GM19463 (cell line): Measurements from ENCODE around the gene KCNQ1.
"Not testable (repeated sequence)": the region's sequence is repeated elsewhere in the genome, so short reads cannot be mapped to it uniquely, and the experiment has no call there.

Experiments used
- ATAC-seq: cut with Tn5 transposase; IDR thresholded peaks from one replicate; pipeline ENCODE4 v1.9.1; 2021; ENCODE audit warnings: mild to moderate bottlenecking, moderate library complexity; ENCODE audit not compliant: unreplicated experiment

Gene KCNQ1

DNA sequence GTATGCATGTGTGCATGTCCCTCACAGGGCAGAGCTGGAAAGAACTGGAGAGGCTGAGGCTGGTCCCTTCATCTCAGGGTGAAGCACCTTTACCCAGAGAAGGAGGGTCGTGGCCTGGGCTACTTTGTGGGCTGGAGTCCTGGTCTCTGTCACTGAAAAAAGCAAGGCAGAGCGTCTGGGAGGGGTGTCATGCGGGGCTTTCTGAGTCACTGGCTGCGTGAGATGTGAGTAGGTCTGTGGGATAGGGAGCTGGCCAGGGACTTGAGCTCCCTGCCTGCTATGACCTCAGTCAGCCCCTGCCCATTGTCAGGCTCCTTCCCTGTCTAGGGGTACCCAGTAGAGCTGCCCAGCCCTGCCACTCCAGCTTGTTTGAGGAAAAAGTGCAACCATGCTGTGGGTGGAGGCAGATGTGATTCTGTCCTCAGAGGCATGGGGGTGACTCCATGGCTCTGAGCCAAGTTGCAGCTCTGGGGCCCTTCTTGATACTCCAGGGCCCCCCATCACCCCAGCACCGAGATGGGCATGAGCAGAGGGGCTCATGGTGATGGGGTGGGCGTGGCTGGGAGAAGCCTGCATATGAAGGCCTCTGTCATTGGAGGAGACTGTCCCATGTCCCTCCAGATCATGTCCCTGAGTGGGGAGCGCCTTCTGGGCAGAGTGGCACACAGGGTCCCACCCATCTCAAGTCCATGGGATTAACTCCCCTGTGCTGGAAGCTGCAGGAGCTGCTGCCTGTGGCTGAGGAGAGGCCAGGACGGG, 27.8 kb downstream of the KCNQ1 start:
- ATAC-seq, result no peak

DNA sequence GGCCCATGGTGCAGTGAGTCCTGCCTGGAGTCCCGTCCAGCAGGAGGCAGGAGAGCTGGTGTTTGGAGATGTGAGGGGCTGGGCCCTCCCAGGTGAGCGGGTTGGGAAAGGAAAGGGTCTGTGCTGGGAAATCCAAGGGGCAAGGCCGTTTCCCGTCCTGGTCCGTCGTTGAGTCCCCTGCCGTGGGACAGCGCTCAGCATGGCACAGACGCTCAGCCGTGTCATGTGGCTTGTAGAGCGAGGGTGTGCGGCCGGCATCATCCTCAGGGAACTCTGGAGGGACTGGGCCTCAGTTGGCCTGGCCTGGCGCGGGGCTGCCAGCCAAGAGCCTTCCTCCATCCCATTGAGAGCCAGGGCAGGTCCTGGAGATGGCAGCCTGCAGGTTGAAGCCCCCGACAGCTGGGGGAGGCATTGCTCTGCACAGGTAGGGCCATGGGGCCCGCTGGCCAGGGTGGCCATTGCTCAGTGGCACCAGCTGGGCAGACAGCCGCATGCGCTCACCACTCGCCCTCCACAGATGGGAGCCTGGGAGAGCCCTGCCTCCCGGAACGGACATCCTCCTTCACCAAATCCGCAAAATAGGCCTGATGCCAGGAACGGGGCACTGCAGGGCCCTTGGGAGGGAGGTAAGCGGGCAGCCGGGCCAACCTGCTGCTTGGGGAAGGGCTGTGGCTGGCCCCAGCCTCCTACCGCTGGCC, 28.7 kb downstream of the KCNQ1 start:
- ATAC-seq, result no peak

DNA sequence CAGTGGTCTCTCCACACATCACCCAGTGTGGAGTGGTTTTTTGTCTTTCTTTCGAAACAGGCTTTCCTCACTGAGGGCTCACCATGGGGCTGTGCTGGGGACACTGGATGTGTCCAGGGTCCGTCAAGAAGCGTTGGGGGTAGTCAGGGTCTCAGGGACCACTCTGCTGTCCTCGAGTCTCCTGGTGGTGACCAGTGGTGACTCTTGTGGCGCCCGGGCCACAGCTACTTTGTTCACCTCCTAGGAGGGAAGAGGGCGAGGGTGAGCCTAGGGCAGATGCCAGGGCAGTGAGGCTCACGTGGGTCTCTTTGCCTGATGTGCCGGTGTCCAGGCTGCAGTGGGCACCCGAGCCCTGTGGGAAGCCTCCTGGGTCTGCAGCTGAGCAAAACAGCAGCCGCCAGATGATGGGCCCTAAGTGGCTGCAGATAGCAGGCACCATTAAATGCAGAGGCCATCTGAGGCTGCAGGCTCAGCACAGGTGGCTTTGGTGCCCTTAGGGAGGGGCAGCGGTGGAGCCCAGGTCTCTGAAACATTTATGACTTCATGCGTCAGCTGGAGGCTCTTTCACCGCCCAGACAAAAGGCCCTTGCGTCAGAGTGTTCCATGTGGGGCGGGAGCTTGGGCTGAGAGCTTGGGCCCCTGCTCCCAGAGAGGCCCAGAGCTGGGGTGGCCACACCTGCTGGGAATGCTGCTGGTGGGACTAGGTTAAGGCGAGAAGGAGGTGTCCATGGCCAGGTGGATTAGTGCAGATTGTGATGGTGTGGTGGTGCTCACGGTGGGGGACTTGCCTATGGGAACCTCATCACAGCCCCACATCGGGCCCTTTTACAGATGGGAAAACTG, 29.5 kb downstream of the KCNQ1 start:
- ATAC-seq, result no peak

- no peak for ATAC-seq
These were observed 30.5 kb downstream of the KCNQ1 start for GRCh38 chr11:2475136-2475918.

DNA sequence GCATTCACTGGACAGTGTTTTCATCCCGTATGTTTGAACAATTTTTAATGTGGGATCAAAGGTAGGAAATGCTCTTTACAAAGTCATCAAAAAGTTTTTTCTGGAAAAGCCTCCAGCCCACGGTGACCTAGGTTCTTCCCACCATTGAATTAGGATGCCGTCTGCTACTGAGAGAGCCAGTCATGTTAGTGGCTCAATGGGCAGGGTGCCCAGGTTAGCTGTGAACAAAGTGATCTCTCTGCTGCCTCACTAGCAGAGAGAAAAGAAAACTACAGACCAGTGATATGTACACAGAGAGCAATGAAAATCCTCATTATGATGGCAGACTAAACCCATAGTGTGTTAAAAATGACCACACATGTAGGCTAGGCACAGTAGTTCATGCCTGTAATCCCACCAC, 32.4 kb downstream of the KCNQ1 start:
- ATAC-seq, result no peak

DNA sequence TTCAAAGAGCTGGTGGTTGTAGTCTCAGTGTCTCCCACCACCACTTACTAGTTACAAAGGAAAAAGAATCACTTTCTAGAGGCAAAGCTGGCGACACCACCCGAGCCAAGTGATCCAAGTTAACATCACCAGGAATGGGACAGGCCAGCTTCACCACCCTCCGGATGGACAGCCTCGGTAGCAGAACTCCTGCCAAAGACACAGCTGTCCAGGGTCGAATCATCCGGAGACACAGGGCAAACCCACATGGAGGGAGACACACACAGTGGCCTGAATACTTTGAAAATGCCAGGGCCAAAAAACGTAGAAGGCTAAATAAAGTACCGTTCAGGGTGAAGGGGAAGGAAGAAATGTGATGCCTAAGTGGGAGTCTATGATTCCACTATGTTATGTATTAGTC, 33.1 kb downstream of the KCNQ1 start:
- no peak for ATAC-seq

GRCh38 chr11:2480067-2480873, 35.5 kb downstream of the KCNQ1 start:
- not testable (repeated sequence) for ATAC-seq

GRCh38 chr11:2480874-2481220, 36.0 kb downstream of the KCNQ1 start:
- no peak for ATAC-seq

DNA sequence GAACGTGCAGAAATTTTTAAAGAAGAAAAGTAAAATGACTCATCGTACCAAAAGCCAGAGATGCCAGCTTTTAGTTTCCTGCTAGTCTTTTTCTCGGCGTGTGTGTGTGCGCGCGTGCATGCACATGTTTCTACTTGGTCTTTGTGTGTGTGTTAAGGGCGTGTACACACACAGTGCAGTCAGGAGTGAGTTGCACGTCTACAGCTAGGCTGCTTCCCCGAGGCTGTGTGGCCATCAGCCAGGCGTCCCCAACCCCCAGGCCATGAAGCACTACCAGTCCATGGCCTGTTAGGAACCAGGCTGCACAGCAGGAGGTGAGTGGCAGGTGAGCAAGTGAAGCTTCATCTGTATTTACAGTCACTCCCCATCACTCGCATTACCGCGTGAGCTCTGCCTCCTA, 36.4 kb downstream of the KCNQ1 start:
- no peak for ATAC-seq

- ATAC-seq, result no peak
These were observed 37.4 kb downstream of the KCNQ1 start for GRCh38 chr11:2482204-2482603.

DNA sequence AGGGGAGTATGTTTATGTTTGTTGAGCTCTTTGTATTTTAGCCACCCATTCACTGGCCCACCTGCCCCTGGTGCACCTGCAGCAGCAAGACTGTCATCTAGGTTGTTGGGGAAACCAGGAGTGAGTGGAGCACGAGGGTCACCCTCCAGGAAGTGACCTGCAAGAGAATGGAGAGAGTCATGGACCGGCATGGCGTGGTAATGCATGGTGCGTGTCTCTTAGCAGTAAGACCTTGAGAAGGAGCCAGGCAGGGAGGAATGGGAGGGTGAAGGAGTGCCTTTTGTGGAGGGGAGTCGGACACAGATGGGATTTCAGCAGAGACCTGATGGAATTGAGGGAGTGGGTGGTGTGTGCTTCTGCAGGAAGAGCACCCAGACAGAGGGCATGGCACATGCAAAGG, 37.9 kb downstream of the KCNQ1 start:
- no peak for ATAC-seq

GRCh38 chr11:2483426-2483825, 38.6 kb downstream of the KCNQ1 start:
- ATAC-seq, result no peak

DNA sequence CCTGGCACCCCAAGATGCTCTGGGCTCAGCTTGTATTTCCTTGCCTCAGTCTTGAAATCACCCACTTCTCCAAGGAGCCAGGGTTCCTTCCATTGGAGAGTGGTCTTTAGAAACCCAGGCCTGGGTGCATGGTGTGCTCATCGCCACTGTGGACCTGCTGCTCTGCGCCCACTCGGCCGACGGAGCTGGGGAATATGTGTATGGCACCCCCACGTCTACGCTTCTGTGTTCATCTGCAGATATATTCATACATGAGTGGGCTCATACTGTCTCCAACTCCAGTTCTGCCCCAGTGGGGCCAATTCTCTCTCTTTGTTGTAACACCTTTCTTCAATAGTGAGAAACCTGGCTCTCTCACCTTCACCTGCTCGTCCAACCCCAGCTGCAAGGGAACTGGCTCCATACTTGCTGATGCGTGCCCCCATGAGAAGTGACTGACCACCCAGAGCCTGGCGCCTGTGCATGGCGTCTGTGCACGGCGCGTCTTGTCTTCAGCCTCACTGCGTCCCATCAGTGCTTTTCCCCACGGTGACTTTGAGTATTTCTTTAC, 39.8 kb downstream of the KCNQ1 start:
- ATAC-seq, result no peak

GRCh38 chr11:2488004-2488403, 43.2 kb downstream of the KCNQ1 start:
- ATAC-seq, result no peak

DNA sequence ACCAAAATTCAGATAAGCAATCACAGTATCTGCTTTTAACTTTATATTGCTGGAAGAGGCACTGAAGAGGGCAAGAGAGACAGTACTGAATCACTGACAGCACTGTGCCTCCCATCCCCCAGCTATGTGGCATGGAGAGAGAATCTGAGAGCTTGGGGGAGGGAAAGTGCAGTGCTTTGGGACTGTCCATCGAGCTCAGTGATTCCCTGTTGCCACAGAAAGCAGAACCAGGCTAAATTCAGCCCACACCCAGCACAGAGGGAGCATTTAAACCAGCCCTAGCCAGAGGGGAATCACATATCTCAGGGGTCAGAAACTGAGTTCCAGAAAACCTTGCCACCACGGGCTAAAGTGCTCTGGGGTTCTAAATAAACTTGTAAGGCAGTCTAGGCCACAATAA, 44.3 kb downstream of the KCNQ1 start:
- no peak for ATAC-seq

GRCh38 chr11:2497951-2498350, 53.1 kb downstream of the KCNQ1 start:
- not testable (repeated sequence) for ATAC-seq

- no peak for ATAC-seq
These were observed 53.9 kb downstream of the KCNQ1 start for GRCh38 chr11:2498750-2499149.

GRCh38 chr11:2507212-2507901, 62.5 kb downstream of the KCNQ1 start:
- ATAC-seq, result no peak
